A673 (cell line): ENCODE results near the gene ENKD1. TPM values are rescaled to one million over a fixed set of nuclear protein-coding genes. Genes with fewer than 3 reads are reported as not detected.
A peak's percentile ranks its signal among the peaks of the same experiment; 100 is the strongest.

ENCODE experiments used
- BruUV-seq: library from RNA; stranded (reverse); fragments of 400-500 nt; replicated peaks from 2 replicates; lab custom pipeline; 2021; lab: Mats Ljungman, UMichigan
- CTCF ChIA-PET: fragments of 300-600 bp; sonication (Branson Sonifier 250); formaldehyde crosslinking; loops from one replicate; lab custom pipeline; 2022; ENCODE audit warnings: antibody characterized with exemption; lab: Charles Lee
- POLR2A ChIA-PET: fragments of 300-600 bp; sonication (Branson Sonifier 250); formaldehyde crosslinking; loops from one replicate; lab custom pipeline; 2022; ENCODE audit warnings: antibody characterized with exemption; ENCODE audit not compliant: low non-redundant PET; lab: Charles Lee
- DNase-seq: peaks from one replicate; pipeline ENCODE4 v3.0.0-alpha.2; 2015; ENCODE audit warnings: low spot score
- H3K27ac ChIP-seq: fragments of 200-600 bp; sonication (generic); 2 replicates; pipeline ENCODE4 v1.5.1; 2016; ENCODE audit warnings: mixed run types, low read depth, mild to moderate bottlenecking, mixed read lengths, antibody characterized with exemption, low read length; ENCODE audit not compliant: poor library complexity, severe bottlenecking
- H3K27me3 ChIP-seq: fragments of 200-600 bp; sonication (generic); replicated peaks from 2 replicates; pipeline ENCODE4 v1.6.1; 2017; ENCODE audit warnings: mixed run types, low read depth, mild to moderate bottlenecking, mixed read lengths, antibody characterized with exemption, low read length; ENCODE audit not compliant: insufficient read depth, poor library complexity
- H3K36me3 ChIP-seq: fragments of 200-600 bp; sonication (generic); 2 replicates; pipeline ENCODE4 v1.6.1; 2016; ENCODE audit warnings: mixed run types, mild to moderate bottlenecking, mixed read lengths, antibody characterized with exemption, low read length; ENCODE audit not compliant: insufficient read depth, poor library complexity, severe bottlenecking
- H3K4me1 ChIP-seq: fragments of 200-600 bp; sonication (generic); 2 replicates; pipeline ENCODE4 v1.6.1; 2017; ENCODE audit warnings: mixed run types, mild to moderate bottlenecking, mixed read lengths, antibody characterized with exemption, low read length; ENCODE audit not compliant: insufficient read depth, poor library complexity, severe bottlenecking
- H3K4me3 ChIP-seq: fragments of 200-600 bp; sonication (generic); 2 replicates; pipeline ENCODE4 v1.5.1; 2016; ENCODE audit warnings: low read depth, mixed run types, mild to moderate bottlenecking, mixed read lengths, low read length; ENCODE audit not compliant: poor library complexity, severe bottlenecking
- H3K9me3 ChIP-seq: fragments of 200-600 bp; sonication (generic); 2 replicates; pipeline ENCODE4 v1.6.1; 2016; ENCODE audit warnings: mixed run types, low read depth, mild to moderate bottlenecking, mixed read lengths, antibody characterized with exemption, low read length; ENCODE audit not compliant: poor library complexity, severe bottlenecking
- CTCF ChIP-seq: fragments of 300-800, 200-600 bp; sonication (generic); conservative IDR thresholded peaks from 2 replicates; pipeline ENCODE4 v1.5.1; 2017; ENCODE audit warnings: low read depth, mild to moderate bottlenecking, antibody characterized with exemption, low read length, moderate library complexity, mixed read lengths
- EZH2 ChIP-seq: fragments of 200-600 bp; sonication (generic); IDR thresholded peaks from 2 replicates; pipeline ENCODE4 v1.6.1; 2017; ENCODE audit warnings: borderline replicate concordance, low read depth, mild to moderate bottlenecking, mixed read lengths, antibody characterized with exemption, low read length; ENCODE audit not compliant: poor library complexity, severe bottlenecking
- intact Hi-C: fragments of 100-400 bp; cut with micrococcal nuclease; formaldehyde crosslinking; loops from one replicate; pipeline ENCODE4 v1.10.0; 2022; ENCODE audit not compliant: unreplicated experiment
- total RNA-seq: library from RNA; stranded (reverse); gene quantifications from 2 replicates; pipeline ENCODE4 v1.2.3, GENCODE V29; 2021

Gene ENKD1
- total RNA-seq, 1 experiment from 2014 or later: 8.5 TPM

GRCh38 chr16:67675999-67676398 is 9.4 kb upstream of the ENKD1 start:
- no peak for TF ChIP-seq EZH2
- TF ChIP-seq CTCF: no peak
- Histone ChIP-seq H3K36me3 (no peaks in the 10 kb centered on the region), H3K9me3 (no peaks in the 10 kb centered on the region), H3K27me3 (no peaks in the 10 kb centered on the region), H3K4me1 (peaks cover 19% of the 10 kb centered on the region), H3K27ac (no peak overlapping the region), H3K4me3 (no peak overlapping the region)
- ChIA-PET CTCF (no interaction called here), POLR2A (no interaction called here)
- no peak for DNase-seq
- no TSS peak for BruUV-seq
- intact Hi-C loops: no loop called here

GRCh38 chr16:67675579-67675935 is 9.0 kb upstream of the ENKD1 start:
- POLR2A ChIA-PET: no interaction called here

DNA sequence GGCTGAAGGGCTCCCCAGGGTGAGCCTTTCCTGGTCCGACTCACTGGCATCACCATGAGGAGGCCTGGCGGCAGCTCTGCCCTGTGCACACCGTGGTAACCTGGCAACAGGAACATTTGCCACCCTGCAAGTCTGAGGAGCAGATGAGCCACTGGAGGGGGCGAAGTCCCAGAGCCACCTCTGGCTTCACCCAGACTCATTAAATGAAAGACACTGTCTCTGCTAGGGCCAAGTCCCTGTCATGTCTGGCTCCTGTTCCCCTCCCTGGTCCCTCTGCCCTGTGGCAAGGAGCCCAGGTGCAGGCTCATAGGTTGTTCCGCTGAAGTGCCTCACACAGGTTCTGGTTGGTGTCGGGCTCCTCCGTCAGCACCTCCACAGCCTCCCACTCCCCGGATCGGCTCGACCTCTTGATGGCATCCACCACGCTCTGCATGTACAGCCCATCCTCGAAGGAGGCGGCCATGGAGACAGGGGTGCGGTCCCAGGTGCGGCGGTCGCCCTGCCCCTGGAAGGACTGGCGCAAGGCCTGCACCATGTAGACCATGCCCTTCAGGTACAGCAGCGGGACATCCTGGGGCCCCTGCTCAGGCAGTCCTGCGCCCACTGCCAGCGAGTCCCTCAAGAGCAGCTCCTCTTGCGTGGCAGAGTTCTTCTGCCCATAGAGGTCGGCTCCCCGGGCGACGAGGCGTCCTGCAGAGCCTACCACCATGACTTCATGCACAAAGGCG is 8.5 kb upstream of the ENKD1 start:
- Histone ChIP-seq H3K27me3 (no peaks in the 10 kb centered on the region), H3K4me1 (peaks cover 19% of the 10 kb centered on the region), H3K27ac (peak overlapping the region; percentile 77), H3K4me3 (no peak overlapping the region), H3K36me3 (no peaks in the 10 kb centered on the region), H3K9me3 (no peaks in the 10 kb centered on the region)
- DNase-seq: no peak
- intact Hi-C loops: loop anchor here (5.0 kb wide), 1 partner anchor 132 kb away; the partner anchor contains the start of genes RANBP10 and TSNAXIP1
- ChIA-PET CTCF (interaction anchor here (0.5 kb wide), 1 partner anchor 142 kb away, joined by 3 read pairs; no protein-coding TSS in a partner anchor), POLR2A (no interaction called here)
- TF ChIP-seq CTCF: no peak
- no peak for TF ChIP-seq EZH2
- no TSS peak for BruUV-seq

More at GRCh38 chr16:67675579-67675935, 9.0 kb upstream of the ENKD1 start:
- CTCF ChIA-PET: no interaction called here
- no peaks in the 10 kb centered on the region for H3K36me3 ChIP-seq
- TF ChIP-seq EZH2 (no peak), CTCF (no peak)
- DNase-seq: no peak
- H3K9me3 ChIP-seq: no peaks in the 10 kb centered on the region
- BruUV-seq: no TSS peak
- no peaks in the 10 kb centered on the region for H3K27me3 ChIP-seq
- intact Hi-C loops: no loop called here
- H3K4me3 ChIP-seq: no peak overlapping the region
- H3K27ac ChIP-seq: no peak overlapping the region
- H3K4me1 ChIP-seq: peaks cover 19% of the 10 kb centered on the region
